Gastroesophageal sphincter (tissue), 3 donors: ENCODE measurements around the gene SUN3.

ENCODE experiments used
- CTCF ChIP-seq, 4 experiments: fragments of 200-600 bp in 2 of 4; fragments of 450-650 bp in 2 of 4; sonication (generic) in 1 of 4; IDR thresholded peaks; one replicate each; pipeline ENCODE4 v1.5.1; 2017 to 2019; ENCODE audit warnings: antibody characterized with exemption in 4 of 4, mild to moderate bottlenecking in 2 of 4, moderate library complexity in 2 of 4
- EP300 ChIP-seq: sonication (generic); formaldehyde crosslinking; IDR thresholded peaks from one replicate; pipeline ENCODE4 v1.6.1; 2017; ENCODE audit warnings: antibody characterized with exemption, mild to moderate bottlenecking
- POLR2A ChIP-seq, 2 donors: fragments of 450-650 bp; IDR thresholded peaks; one replicate each; pipeline ENCODE4 v1.6.1; 2017; ENCODE audit warnings: antibody characterized with exemption in 2 of 2, mild to moderate bottlenecking in 2 of 2, moderate library complexity in 1 of 2
- POLR2AphosphoS5 ChIP-seq: sonication (generic); formaldehyde crosslinking; IDR thresholded peaks from one replicate; pipeline ENCODE4 v1.6.1; 2017; ENCODE audit warnings: antibody characterized with exemption

GRCh38 chr7:48067475-48067874, 38.6 kb upstream of the SUN3 start:
- TF ChIP-seq EP300 (no peak), CTCF (IDR thresholded peaks at IDR 0.05) (no peak), POLR2A (IDR thresholded peaks at IDR 0.05) (no peak), POLR2AphosphoS5 (no peak)
